DOHH2 (cell line): ENCODE measurements around the gene APOL2.
"Not testable (repeated sequence)": the region's sequence is repeated elsewhere in the genome, so short reads cannot be mapped to it uniquely, and the experiment has no call there.

Source experiments
- H3F3A ChIP-seq: fragments of 200-600 bp; sonication (generic), shearing (Covaris generic); 2 replicates; pipeline ENCODE4 v1.6.0; 2016; ENCODE audit warnings: antibody characterized with exemption, mild to moderate bottlenecking; ENCODE audit not compliant: control insufficient read depth, insufficient read depth
- H3K27ac ChIP-seq: fragments of 200-600 bp; sonication (generic); 2 replicates; pipeline ENCODE4 v1.5.1; 2014; ENCODE audit warnings: low read depth, mild to moderate bottlenecking, low read length, moderate library complexity
- H3K27me3 ChIP-seq: fragments of 200-600 bp; sonication (generic); 2 replicates; pipeline ENCODE4 v1.6.1; 2014; ENCODE audit warnings: mild to moderate bottlenecking, low read length, mixed read lengths; ENCODE audit not compliant: control insufficient read depth
- H3K36me3 ChIP-seq: fragments of 200-600 bp; sonication (generic); 2 replicates; pipeline ENCODE4 v1.6.1; 2014; ENCODE audit warnings: mild to moderate bottlenecking, low read length, moderate library complexity, mixed read lengths; ENCODE audit not compliant: control insufficient read depth
- H3K4me1 ChIP-seq: fragments of 200-600 bp; sonication (generic); 2 replicates; pipeline ENCODE4 v1.6.1; 2014; ENCODE audit warnings: mild to moderate bottlenecking, low read length, mixed read lengths; ENCODE audit not compliant: control insufficient read depth
- H3K4me2 ChIP-seq: fragments of 200-600 bp; sonication (generic); 2 replicates; pipeline ENCODE4 v1.6.0; 2014; ENCODE audit warnings: mild to moderate bottlenecking, low read length, moderate library complexity
- H3K4me3 ChIP-seq: fragments of 200-600 bp; sonication (generic); 2 replicates; pipeline ENCODE4 v1.5.1; 2014; ENCODE audit warnings: mild to moderate bottlenecking, low read length, mixed read lengths
- H3K79me2 ChIP-seq: fragments of 200-600 bp; sonication (generic); 2 replicates; pipeline ENCODE4 v1.6.1; 2014; ENCODE audit warnings: mild to moderate bottlenecking, low read length, mixed read lengths; ENCODE audit not compliant: control insufficient read depth
- H3K9me2 ChIP-seq: fragments of 200-600 bp; sonication (generic); replicated peaks from 2 replicates; pipeline ENCODE4 v1.6.1; 2014; ENCODE audit warnings: mild to moderate bottlenecking, low read length, mixed read lengths; ENCODE audit not compliant: control insufficient read depth
- H3K9me3 ChIP-seq: fragments of 200-600 bp; sonication (generic); 2 replicates; pipeline ENCODE4 v1.6.1; 2014; ENCODE audit warnings: antibody characterized with exemption, low read length, mixed read lengths; ENCODE audit not compliant: control insufficient read depth, insufficient read depth
- H4K20me1 ChIP-seq: fragments of 200-600 bp; sonication (generic); 2 replicates; pipeline ENCODE4 v1.6.0; 2014; ENCODE audit warnings: low read depth, mild to moderate bottlenecking, antibody characterized with exemption, low read length, moderate library complexity; ENCODE audit not compliant: control insufficient read depth, insufficient read depth
- CTCF ChIP-seq: fragments of 200-600 bp; sonication (generic); IDR thresholded peaks from one replicate; pipeline ENCODE4 v1.5.1; 2014; ENCODE audit warnings: antibody characterized with exemption, mild to moderate bottlenecking, low read depth, low read length; ENCODE audit not compliant: poor library complexity, severe bottlenecking
- EZH2phosphoT487 ChIP-seq: fragments of 200-600 bp; sonication (generic); IDR thresholded peaks from 2 replicates; pipeline ENCODE4 v1.6.1; 2017; ENCODE audit warnings: borderline replicate concordance, mild to moderate bottlenecking, antibody characterized with exemption, low read length, moderate library complexity, mixed read lengths

APOL2 gene

GRCh38 chr22:36192542-36192941, 46.8 kb downstream of the APOL2 start:
- H3K4me1 ChIP-seq, result peaks cover 9% of the 10 kb centered on the region
- H3F3A ChIP-seq, result no peaks in the 10 kb centered on the region
- no peak overlapping the region for H3K4me2 ChIP-seq
- peaks cover 15% of the 10 kb centered on the region for H3K27me3 ChIP-seq
- no peaks in the 10 kb centered on the region for H3K9me3 ChIP-seq
- no peaks in the 10 kb centered on the region for H3K36me3 ChIP-seq
- TF ChIP-seq CTCF (no peak), EZH2phosphoT487 (no peak)
- H3K4me3 ChIP-seq, result no peak overlapping the region
- H3K79me2 ChIP-seq, result no peaks in the 10 kb centered on the region
- no peaks in the 10 kb centered on the region for H3K9me2 ChIP-seq
- 0 out of 2 replicates have a peak, but pooled peaks cover 4% of the 10 kb centered on the region for H4K20me1 ChIP-seq
- H3K27ac ChIP-seq, result no peak overlapping the region

- Histone ChIP-seq H3K9me3 (no peaks in the 10 kb centered on the region), H3K27me3 (peaks cover 12% of the 10 kb centered on the region), H3K4me3 (no peak overlapping the region), H3K36me3 (no peaks in the 10 kb centered on the region), H4K20me1 (0 out of 2 replicates have a peak, but pooled peaks cover 4% of the 10 kb centered on the region), H3K79me2 (no peaks in the 10 kb centered on the region), H3K4me2 (no peak overlapping the region), H3K4me1 (no peaks in the 10 kb centered on the region), H3K27ac (no peak overlapping the region), H3F3A (no peaks in the 10 kb centered on the region), H3K9me2 (no peaks in the 10 kb centered on the region)
- no peak for TF ChIP-seq CTCF
- TF ChIP-seq EZH2phosphoT487, result no peak
Observed at GRCh38 chr22:36191106-36191836, 48.1 kb downstream of the APOL2 start.

- not testable (repeated sequence) for H3K9me3 ChIP-seq, H3K27me3 ChIP-seq, H3F3A ChIP-seq, H3K27ac ChIP-seq, H3K4me1 ChIP-seq, H3K9me2 ChIP-seq, H3K36me3 ChIP-seq, H3K4me3 ChIP-seq, H3K4me2 ChIP-seq, H4K20me1 ChIP-seq, H3K79me2 ChIP-seq
Observed at GRCh38 chr22:36187862-36188261, 51.5 kb downstream of the APOL2 start.

GRCh38 chr22:36185828-36186624, 53.3 kb downstream of the APOL2 start:
- Histone ChIP-seq H3K4me3 (no peak overlapping the region), H3K4me2 (no peak overlapping the region), H3K79me2 (no peaks in the 10 kb centered on the region), H3K4me1 (no peaks in the 10 kb centered on the region), H3K9me2 (no peaks in the 10 kb centered on the region), H3F3A (no peaks in the 10 kb centered on the region), H3K9me3 (no peaks in the 10 kb centered on the region), H4K20me1 (no peaks in the 10 kb centered on the region), H3K27ac (no peak overlapping the region), H3K36me3 (no peaks in the 10 kb centered on the region), H3K27me3 (peaks cover 5% of the 10 kb centered on the region; the same call in 1 of the 2 replicates)
- TF ChIP-seq CTCF (no peak), EZH2phosphoT487 (no peak)
